GM19397 (cell line): Measurements from ENCODE around the gene LYZ.

ENCODE experiments used
- ATAC-seq: cut with Tn5 transposase; IDR thresholded peaks from one replicate; pipeline ENCODE4 v1.9.1; 2021; ENCODE audit warnings: mild to moderate bottlenecking, moderate library complexity; ENCODE audit not compliant: unreplicated experiment

LYZ gene

DNA sequence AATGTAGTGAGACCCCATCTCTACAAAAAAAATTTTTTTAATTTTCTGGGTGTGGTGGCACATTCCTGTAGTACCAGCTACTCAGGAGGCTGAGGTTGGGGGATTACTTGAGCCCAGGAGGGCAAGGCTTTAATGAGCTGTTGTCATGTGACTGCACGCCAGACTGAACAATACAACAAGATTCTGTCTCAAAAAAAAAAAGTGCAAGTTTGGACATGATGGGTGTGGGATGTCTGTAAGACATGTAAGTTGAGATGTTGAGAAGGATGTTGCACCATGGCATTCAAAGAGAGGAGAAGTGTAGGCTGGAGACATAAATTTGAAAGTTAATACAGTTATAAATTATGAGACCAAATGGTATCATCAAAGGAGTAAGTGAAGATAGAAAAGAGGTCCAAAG lies 34.9 kb downstream of the LYZ start:
- no peak for ATAC-seq

DNA sequence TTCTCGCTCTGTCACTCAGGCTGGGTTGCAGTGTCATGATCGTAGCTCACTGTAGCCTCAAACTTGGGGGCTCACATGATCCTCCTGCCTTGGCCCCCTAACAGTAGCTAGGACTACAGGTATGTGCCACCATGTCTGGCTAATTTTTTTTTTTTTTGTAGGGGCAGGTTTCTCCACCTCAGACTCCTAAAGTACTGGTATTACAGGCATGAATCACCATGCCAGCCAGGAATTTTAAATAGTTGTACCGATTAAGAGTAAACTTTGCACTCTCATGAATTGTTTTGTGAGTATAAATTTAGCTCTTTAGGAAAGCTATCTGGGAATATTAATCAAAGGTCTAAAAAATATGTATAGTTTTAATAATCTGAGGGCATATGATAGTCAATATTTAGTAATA lies 36.9 kb downstream of the LYZ start:
- ATAC-seq: no peak

DNA sequence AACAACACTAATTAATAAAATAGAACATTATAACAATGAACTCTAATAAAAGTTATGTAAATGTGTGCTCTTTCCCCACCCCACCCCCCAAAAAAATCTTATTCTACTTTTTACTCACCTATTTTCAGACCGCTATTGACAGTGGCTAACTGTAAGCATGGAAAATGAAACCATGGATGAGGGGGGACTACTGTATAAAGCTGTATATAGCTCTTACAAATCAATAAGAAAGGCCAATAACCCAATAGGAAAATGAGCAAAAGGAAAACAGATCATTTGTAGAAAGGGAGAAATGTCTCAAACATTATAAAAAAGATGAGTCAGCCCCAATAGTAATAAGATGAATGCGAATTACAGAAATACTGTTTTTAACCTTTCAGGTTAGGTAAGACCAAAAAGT lies 38.7 kb downstream of the LYZ start:
- ATAC-seq: no peak

DNA sequence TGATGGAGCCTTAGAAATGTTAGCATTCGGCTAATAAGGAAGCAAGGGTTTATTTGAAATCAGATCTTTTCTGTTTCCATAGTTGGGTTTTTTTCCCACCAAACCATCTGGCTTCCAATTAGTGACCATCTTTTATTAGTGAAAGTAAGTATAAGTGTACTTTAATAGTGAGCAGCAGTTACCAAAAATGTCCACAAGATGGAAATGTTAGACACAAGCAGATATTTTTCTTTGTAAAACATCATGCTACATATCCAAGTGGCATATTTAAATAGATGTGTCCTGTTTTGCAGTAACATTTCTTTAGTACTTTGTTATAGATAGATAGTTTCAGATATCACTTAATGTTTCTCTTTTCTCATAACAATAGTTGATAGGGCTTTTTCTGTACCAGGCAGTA lies 40.2 kb downstream of the LYZ start:
- no peak for ATAC-seq

DNA sequence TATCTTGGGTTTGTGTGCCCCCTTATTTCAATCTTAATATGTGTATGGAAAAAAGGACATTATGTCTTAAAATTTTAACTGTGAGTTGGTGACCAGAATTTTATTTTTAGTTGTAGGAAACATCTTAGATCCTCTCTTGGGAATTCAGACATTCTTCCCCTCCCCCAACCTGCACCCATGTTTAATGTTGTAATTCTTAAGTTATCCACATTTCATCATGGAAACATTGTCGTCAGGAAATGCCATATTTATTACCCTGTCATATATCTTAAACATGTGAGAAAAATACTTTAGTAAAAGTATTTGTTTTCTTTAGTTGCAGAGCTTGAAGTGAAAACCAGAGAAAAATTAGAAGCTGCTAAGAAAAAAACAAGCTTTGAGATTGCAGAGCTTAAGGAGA lies 41.6 kb downstream of the LYZ start:
- no peak for ATAC-seq

DNA sequence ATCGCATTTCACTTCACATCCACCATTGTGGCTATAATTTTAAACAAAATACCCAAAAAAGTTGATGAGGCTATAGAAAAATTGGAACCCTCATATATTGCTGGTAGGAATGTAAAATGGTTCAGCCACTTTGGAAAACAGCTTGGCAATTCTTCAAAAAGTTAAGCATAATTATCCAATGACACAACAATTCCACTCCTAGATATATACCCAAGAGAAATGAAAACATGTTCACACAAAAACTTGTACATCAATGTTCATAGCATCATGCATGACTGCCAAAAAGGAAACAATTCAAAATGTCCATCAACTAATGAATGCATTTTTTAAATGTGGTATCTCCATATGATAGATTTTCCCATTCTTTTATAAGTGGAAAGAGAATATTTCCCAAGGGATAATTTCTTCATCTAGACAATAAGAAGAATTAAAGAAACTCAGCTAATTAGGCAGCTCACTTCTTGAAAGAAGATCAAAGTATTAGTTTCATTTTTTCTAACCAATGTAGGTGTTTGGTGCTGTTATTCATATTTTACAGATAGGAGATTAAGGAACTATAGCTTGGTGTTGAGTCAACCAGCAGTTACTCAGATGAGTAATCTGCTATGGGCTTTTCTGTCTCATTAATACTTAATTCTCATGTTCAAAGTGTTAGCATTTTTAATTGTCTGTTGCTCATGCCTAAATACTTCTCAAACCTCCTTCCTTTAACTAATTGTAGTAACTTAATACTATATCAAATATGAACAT lies 44.2 kb downstream of the LYZ start:
- no peak for ATAC-seq

DNA sequence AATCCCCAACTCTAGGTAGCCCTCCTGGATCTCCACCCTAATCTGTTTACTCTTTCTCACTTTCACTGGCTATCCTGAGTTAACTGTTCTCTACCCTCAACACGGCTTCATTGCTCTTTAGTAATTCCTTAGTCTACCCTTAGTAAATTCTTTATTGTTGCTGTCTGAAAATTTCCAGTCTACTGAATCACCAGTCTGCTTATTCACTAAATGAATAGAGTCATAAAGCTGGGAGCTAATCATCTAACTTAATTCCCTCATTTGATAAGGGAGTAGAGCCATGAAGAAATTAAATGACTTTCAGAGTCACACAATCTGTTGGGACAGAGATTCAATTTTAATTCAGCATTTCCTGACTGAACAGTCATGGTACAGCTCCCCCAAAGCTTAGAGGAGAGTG lies 47.9 kb downstream of the LYZ start:
- ATAC-seq: no peak

DNA sequence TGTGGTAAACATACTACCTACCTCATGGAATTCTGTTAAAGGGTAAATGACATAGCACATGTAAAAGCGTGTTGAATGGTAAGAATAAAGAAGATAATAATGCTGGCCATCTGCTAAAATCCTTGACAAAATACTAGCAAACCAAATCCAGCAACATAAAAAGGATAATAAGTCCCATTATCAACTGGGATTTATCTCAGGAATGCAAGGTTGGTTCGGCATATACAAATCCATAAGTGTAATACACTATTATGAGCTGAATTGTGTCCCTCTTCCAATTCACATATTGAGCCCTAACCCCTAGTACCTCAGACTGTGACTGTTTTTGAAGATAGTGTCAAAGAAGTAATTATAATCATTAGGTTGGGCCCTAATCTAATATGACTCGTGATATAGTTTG lies 48.8 kb downstream of the LYZ start:
- ATAC-seq: no peak

DNA sequence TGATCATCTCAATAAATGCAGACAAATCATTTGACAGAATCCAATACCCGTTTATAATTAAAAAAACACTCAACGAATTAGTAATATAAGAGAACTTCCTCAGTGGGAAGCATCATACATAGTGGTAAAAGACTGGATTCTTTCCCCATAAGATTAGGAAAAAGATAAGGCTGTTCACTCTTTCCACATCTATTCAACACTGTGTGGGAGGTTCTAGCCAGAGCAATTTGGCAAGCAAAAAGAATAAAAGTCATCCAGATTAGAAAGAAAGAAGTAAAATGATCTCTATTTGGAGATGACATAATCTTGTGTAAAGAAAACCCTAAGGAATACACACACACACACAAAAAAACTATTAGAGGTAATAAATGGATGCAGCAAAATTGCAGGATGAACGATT lies 49.8 kb downstream of the LYZ start:
- no peak for ATAC-seq

DNA sequence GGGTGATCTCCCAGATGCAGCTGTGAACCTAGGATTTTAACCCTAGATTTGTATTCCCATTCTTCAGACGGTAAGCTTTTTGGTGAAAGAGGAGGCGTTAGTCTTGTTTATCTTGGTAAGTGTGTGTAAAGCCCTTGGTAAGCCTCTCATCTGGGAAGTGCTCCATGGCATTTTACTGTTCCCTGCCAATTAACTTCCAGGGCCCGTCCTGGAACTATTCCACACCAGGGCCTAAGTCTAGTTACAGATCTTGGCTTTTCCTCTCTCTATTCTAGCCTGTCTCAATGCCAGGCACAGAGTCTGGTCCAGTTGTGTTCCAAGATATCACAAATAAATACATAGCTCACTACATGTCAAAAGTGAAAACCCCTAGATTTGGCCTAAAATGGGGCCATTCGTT lies 53.8 kb downstream of the LYZ start:
- ATAC-seq: no peak
